WTC11 (cell line): ENCODE results near the gene DDX10. TPM values are rescaled to one million over a fixed set of nuclear protein-coding genes. Genes with fewer than 3 reads are reported as not detected.

Experiments used
- ATAC-seq: fragments of 200-7000 bp; cut with Tn5 transposase; 2 replicates; pipeline ENCODE4 v1.10.0; 2021; ENCODE audit warnings: mild to moderate bottlenecking, moderate library complexity
- CTCF ChIA-PET: fragments of 300-600 bp; sonication (Branson Sonifier 250); formaldehyde crosslinking; loops from one replicate; lab custom pipeline; 2021; ENCODE audit warnings: antibody characterized with exemption; lab: Charles Lee
- POLR2A ChIA-PET: fragments of 350-600 bp; sonication (Branson Sonifier 250); formaldehyde crosslinking; loops from one replicate; lab custom pipeline; 2021; ENCODE audit warnings: antibody characterized with exemption; lab: Charles Lee
- DNase-seq: peaks from one replicate; pipeline ENCODE4 v3.0.0; 2021; ENCODE audit warnings: low spot score
- H3K27ac Mint-ChIP-seq: 2 replicates; pipeline ENCODE4 v1.8.0; 2021; ENCODE audit warnings: mixed read lengths
- H3K27me3 Mint-ChIP-seq: 2 replicates; pipeline ENCODE4 v1.8.0; 2021; ENCODE audit warnings: low read depth, mild to moderate bottlenecking, moderate library complexity, mixed read lengths
- H3K36me3 Mint-ChIP-seq: 2 replicates; pipeline ENCODE4 v1.8.0; 2021; ENCODE audit warnings: mixed read lengths
- H3K4me1 Mint-ChIP-seq: 2 replicates; pipeline ENCODE4 v1.8.0; 2022; ENCODE audit warnings: mixed read lengths
- H3K4me3 Mint-ChIP-seq: 2 replicates; pipeline ENCODE4 v1.8.0; 2021; ENCODE audit warnings: mild to moderate bottlenecking, moderate library complexity, mixed read lengths
- H3K9me3 Mint-ChIP-seq: 2 replicates; pipeline ENCODE4 v1.8.0; 2021; ENCODE audit warnings: mixed read lengths
- CBFB ChIP-seq: sonication (generic); formaldehyde crosslinking; IDR thresholded peaks from 2 replicates; pipeline ENCODE4 v1.8.1; 2022; ENCODE audit warnings: mild to moderate bottlenecking, low read depth, missing genetic modification reagents
- CREB1 ChIP-seq: sonication (generic); formaldehyde crosslinking; IDR thresholded peaks from 2 replicates; pipeline ENCODE4 v1.8.0; 2023; ENCODE audit warnings: mild to moderate bottlenecking, missing genetic modification reagents
- CREM ChIP-seq: sonication (generic); formaldehyde crosslinking; IDR thresholded peaks from 2 replicates; pipeline ENCODE4 v1.8.1; 2022; ENCODE audit warnings: mild to moderate bottlenecking, missing genetic modification reagents, moderate library complexity
- CTCF ChIP-seq: fragments of 200-600 bp; IDR thresholded peaks from 2 replicates; pipeline ENCODE4 v1.8.0; 2022; ENCODE audit warnings: antibody characterized with exemption
- EMX1 ChIP-seq: fragments of 250-450 bp; sonication (Bioruptor Pico); IDR thresholded peaks from 2 replicates; pipeline ENCODE4 v1.8.0; 2021; ENCODE audit warnings: mild to moderate bottlenecking
- ESRRA ChIP-seq: sonication (generic); formaldehyde crosslinking; IDR thresholded peaks from 2 replicates; pipeline ENCODE4 v1.8.1; 2022; ENCODE audit warnings: mild to moderate bottlenecking, missing genetic modification reagents, borderline replicate concordance
- FOXK1 ChIP-seq: sonication (generic); formaldehyde crosslinking; IDR thresholded peaks from 2 replicates; pipeline ENCODE4 v1.8.0; 2022; ENCODE audit warnings: mild to moderate bottlenecking, moderate library complexity, missing genetic modification reagents
- FOXP1 ChIP-seq: sonication (generic); formaldehyde crosslinking; IDR thresholded peaks from 2 replicates; pipeline ENCODE4 v1.8.0; 2022; ENCODE audit warnings: missing genetic modification reagents, mild to moderate bottlenecking, moderate library complexity, borderline replicate concordance
- GRHL2 ChIP-seq: fragments of 250-450 bp; sonication (Bioruptor Pico); IDR thresholded peaks from 2 replicates; pipeline ENCODE4 v1.8.0; 2022; ENCODE audit warnings: mild to moderate bottlenecking, moderate library complexity; ENCODE audit not compliant: insufficient replicate concordance, severe bottlenecking
- KAT7 ChIP-seq: sonication (generic); formaldehyde crosslinking; IDR thresholded peaks from 2 replicates; pipeline ENCODE4 v1.8.1; 2023; ENCODE audit warnings: missing genetic modification reagents, mild to moderate bottlenecking, borderline replicate concordance
- MYBL2 ChIP-seq: sonication (generic); formaldehyde crosslinking; IDR thresholded peaks from 2 replicates; pipeline ENCODE4 v1.8.1; 2023; ENCODE audit warnings: mild to moderate bottlenecking, moderate library complexity, missing genetic modification reagents
- NFYB ChIP-seq: sonication (generic); formaldehyde crosslinking; conservative IDR thresholded peaks from 2 replicates; pipeline ENCODE4 v1.8.0; 2022; ENCODE audit warnings: low read depth, missing genetic modification reagents
- NR3C1 ChIP-seq: sonication (generic); formaldehyde crosslinking; conservative IDR thresholded peaks from 2 replicates; pipeline ENCODE4 v1.8.1; 2023; ENCODE audit warnings: low read depth, mild to moderate bottlenecking, missing genetic modification reagents
- PRDM15 ChIP-seq: sonication (generic); formaldehyde crosslinking; IDR thresholded peaks from 2 replicates; pipeline ENCODE4 v1.8.0; 2022; ENCODE audit warnings: missing genetic modification reagents
- PREB ChIP-seq: sonication (generic); formaldehyde crosslinking; IDR thresholded peaks from 2 replicates; pipeline ENCODE4 v1.8.1; 2022; ENCODE audit warnings: mild to moderate bottlenecking, missing genetic modification reagents, moderate library complexity, borderline replicate concordance
- SMAD3 ChIP-seq: sonication (generic); formaldehyde crosslinking; IDR thresholded peaks from 2 replicates; pipeline ENCODE4 v1.8.0; 2022; ENCODE audit warnings: missing genetic modification reagents, mild to moderate bottlenecking, borderline replicate concordance
- SOX15 ChIP-seq: fragments of 250-450 bp; sonication (Bioruptor Pico); IDR thresholded peaks from 2 replicates; pipeline ENCODE4 v1.9.0; 2021; ENCODE audit warnings: mild to moderate bottlenecking
- TEAD1 ChIP-seq: sonication (generic); formaldehyde crosslinking; IDR thresholded peaks from 2 replicates; pipeline ENCODE4 v1.8.0; 2022; ENCODE audit warnings: mild to moderate bottlenecking, missing genetic modification reagents
- TEAD4 ChIP-seq: sonication (generic); formaldehyde crosslinking; IDR thresholded peaks from 2 replicates; pipeline ENCODE4 v1.8.0; 2022; ENCODE audit warnings: mild to moderate bottlenecking, missing genetic modification reagents
- ZNF219 ChIP-seq: sonication (generic); formaldehyde crosslinking; IDR thresholded peaks from 2 replicates; pipeline ENCODE4 v1.8.0; 2023; ENCODE audit warnings: missing genetic modification reagents, mild to moderate bottlenecking, borderline replicate concordance
- ZNF317 ChIP-seq: sonication (generic); formaldehyde crosslinking; IDR thresholded peaks from 2 replicates; pipeline ENCODE4 v1.8.1; 2023; ENCODE audit warnings: low read depth, mild to moderate bottlenecking, moderate library complexity, missing genetic modification reagents, borderline replicate concordance
- ZNF416 ChIP-seq: fragments of 250-450 bp; sonication (Bioruptor Pico); IDR thresholded peaks from 2 replicates; pipeline ENCODE4 v1.9.0; 2021; ENCODE audit warnings: mild to moderate bottlenecking, inconsistent platforms
- total RNA-seq: library from RNA; stranded (reverse); gene quantifications from 3 replicates; pipeline ENCODE4 v1.2.3, GENCODE V29; 2021
- TF ChIP-seq, protein P1 (sequence below): sonication (generic); formaldehyde crosslinking; IDR thresholded peaks from 2 replicates; pipeline ENCODE4 v1.8.0; 2022; ENCODE audit warnings: mild to moderate bottlenecking, missing genetic modification reagents
- TF ChIP-seq, protein P2 (sequence below): sonication (generic); formaldehyde crosslinking; IDR thresholded peaks from 2 replicates; pipeline ENCODE4 v1.8.1; 2022; ENCODE audit warnings: low read depth, missing genetic modification reagents, borderline replicate concordance
- TF ChIP-seq, protein P3 (sequence below): sonication (generic); formaldehyde crosslinking; conservative IDR thresholded peaks from 2 replicates; pipeline ENCODE4 v1.8.1; 2022; ENCODE audit warnings: mild to moderate bottlenecking, missing genetic modification reagents

The DDX10 gene
- total RNA-seq, 1 experiment from 2014 or later: 56.8 TPM

DNA sequence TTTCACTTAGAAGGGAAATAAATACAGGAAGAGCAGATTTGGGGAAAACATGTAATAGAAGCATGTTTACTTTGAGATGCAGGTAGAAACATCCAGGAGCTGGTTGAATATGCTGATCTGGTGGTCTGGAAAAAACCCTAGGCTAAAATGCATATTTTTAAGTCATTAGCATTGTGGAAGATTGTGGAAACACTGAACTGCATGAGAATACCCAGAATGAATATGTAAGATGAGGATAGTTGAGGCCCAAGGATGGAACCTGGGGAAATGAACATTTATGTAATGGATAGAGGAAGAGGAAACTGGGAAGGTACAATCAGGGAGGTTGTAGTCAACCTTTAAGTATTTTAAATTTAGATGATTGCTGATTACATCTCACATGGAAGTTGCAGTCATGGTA lies 269.4 kb downstream of the DDX10 start:
- ATAC-seq (no peak), DNase-seq (no peak)
- Mint-ChIP-seq H3K4me3 (peak overlapping the region; percentile 33), H3K27me3 (no peaks in the 10 kb centered on the region), H3K4me1 (peaks cover 37% of the 10 kb centered on the region), H3K27ac (peak overlapping the region; percentile 73), H3K36me3 (no peaks in the 10 kb centered on the region), H3K9me3 (no peaks in the 10 kb centered on the region)
- CTCF ChIA-PET: no interaction called here
- TF ChIP-seq KAT7 (CRISPR knock-in tag) (no peak), NR3C1 (CRISPR knock-in tag) (no peak), GRHL2 (CRISPR knock-in tag) (no peak), MYBL2 (CRISPR knock-in tag) (no peak), CTCF (no peak), CREB1 (CRISPR knock-in tag) (no peak), CREM (CRISPR knock-in tag) (no peak), PREB (CRISPR knock-in tag) (no peak), FOXP1 (CRISPR knock-in tag) (no peak), EMX1 (no peak)
- TF ChIP-seq, protein P1, sequence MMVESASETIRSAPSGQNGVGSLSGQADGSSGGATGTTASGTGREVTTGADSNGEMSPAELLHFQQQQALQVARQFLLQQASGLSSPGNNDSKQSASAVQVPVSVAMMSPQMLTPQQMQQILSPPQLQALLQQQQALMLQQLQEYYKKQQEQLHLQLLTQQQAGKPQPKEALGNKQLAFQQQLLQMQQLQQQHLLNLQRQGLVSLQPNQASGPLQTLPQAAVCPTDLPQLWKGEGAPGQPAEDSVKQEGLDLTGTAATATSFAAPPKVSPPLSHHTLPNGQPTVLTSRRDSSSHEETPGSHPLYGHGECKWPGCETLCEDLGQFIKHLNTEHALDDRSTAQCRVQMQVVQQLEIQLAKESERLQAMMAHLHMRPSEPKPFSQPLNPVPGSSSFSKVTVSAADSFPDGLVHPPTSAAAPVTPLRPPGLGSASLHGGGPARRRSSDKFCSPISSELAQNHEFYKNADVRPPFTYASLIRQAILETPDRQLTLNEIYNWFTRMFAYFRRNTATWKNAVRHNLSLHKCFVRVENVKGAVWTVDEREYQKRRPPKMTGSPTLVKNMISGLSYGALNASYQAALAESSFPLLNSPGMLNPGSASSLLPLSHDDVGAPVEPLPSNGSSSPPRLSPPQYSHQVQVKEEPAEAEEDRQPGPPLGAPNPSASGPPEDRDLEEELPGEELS (CRISPR knock-in tag): no peak
- POLR2A ChIA-PET: no interaction called here

DNA sequence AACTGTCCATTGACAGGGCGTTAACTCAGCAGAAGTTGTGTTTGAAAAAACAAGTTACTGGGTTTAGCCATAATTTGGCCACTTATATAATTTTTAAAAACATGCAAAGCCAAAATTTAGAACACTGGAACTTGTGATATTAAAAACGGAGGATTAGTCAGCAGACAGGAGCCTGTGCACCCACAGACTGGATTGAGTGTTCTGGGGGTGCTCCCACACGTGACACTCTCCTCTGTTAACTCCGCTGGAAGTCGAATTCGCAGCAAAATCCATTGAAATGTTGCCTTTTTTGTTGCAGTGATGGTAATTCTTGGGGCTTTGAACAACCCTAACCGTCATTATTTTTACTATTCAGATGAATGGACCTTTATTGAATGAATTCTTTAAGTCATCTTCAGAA lies 269.8 kb downstream of the DDX10 start:
- peak overlapping the region; percentile 3; the same call in 1 of the 2 replicates for H3K27ac Mint-ChIP-seq
- peaks cover 37% of the 10 kb centered on the region for H3K4me1 Mint-ChIP-seq
- H3K9me3 Mint-ChIP-seq: no peaks in the 10 kb centered on the region
- no peak for DNase-seq
- H3K27me3 Mint-ChIP-seq: no peaks in the 10 kb centered on the region
- H3K4me3 Mint-ChIP-seq: no peak overlapping the region; the same call in 1 of the 2 replicates
- H3K36me3 Mint-ChIP-seq: no peaks in the 10 kb centered on the region
- POLR2A ChIA-PET: no interaction called here
- no peak for ATAC-seq
- CTCF ChIA-PET: no interaction called here
- TF ChIP-seq TEAD4 (no peak), SOX15 (CRISPR knock-in tag) (no peak), ZNF219 (CRISPR knock-in tag) (no peak), NFYB (CRISPR knock-in tag) (no peak), SMAD3 (no peak), TEAD1 (CRISPR knock-in tag) (no peak), PRDM15 (CRISPR knock-in tag) (no peak), ZNF416 (CRISPR knock-in tag) (no peak), CBFB (CRISPR knock-in tag) (no peak), CREB1 (CRISPR knock-in tag) (no peak), PREB (CRISPR knock-in tag) (no peak), ZNF317 (no peak), FOXK1 (CRISPR knock-in tag) (no peak), ESRRA (no peak)
- TF ChIP-seq, protein P2, sequence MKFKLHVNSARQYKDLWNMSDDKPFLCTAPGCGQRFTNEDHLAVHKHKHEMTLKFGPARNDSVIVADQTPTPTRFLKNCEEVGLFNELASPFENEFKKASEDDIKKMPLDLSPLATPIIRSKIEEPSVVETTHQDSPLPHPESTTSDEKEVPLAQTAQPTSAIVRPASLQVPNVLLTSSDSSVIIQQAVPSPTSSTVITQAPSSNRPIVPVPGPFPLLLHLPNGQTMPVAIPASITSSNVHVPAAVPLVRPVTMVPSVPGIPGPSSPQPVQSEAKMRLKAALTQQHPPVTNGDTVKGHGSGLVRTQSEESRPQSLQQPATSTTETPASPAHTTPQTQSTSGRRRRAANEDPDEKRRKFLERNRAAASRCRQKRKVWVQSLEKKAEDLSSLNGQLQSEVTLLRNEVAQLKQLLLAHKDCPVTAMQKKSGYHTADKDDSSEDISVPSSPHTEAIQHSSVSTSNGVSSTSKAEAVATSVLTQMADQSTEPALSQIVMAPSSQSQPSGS (CRISPR knock-in tag): no peak
- TF ChIP-seq, protein P3, sequence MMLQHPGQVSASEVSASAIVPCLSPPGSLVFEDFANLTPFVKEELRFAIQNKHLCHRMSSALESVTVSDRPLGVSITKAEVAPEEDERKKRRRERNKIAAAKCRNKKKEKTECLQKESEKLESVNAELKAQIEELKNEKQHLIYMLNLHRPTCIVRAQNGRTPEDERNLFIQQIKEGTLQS (CRISPR knock-in tag): no peak
